Gastroesophageal sphincter (tissue), 3 donors: Measurements from ENCODE around the gene TSTD1.

Experiments used
- EP300 ChIP-seq: sonication (generic); formaldehyde crosslinking; IDR thresholded peaks from one replicate; pipeline ENCODE4 v1.6.1; 2017; ENCODE audit warnings: antibody characterized with exemption, mild to moderate bottlenecking
- POLR2A ChIP-seq, 2 donors: fragments of 450-650 bp; IDR thresholded peaks; one replicate each; pipeline ENCODE4 v1.6.1; 2017; ENCODE audit warnings: antibody characterized with exemption in 2 of 2, mild to moderate bottlenecking in 2 of 2, moderate library complexity in 1 of 2
- POLR2AphosphoS5 ChIP-seq: sonication (generic); formaldehyde crosslinking; IDR thresholded peaks from one replicate; pipeline ENCODE4 v1.6.1; 2017; ENCODE audit warnings: antibody characterized with exemption
- TF ChIP-seq, protein P1 (sequence below), 4 experiments: fragments of 200-600 bp in 2 of 4; fragments of 450-650 bp in 2 of 4; sonication (generic) in 1 of 4; IDR thresholded peaks; one replicate each; pipeline ENCODE4 v1.5.1; 2017 to 2019; ENCODE audit warnings: antibody characterized with exemption in 4 of 4, mild to moderate bottlenecking in 2 of 4, moderate library complexity in 2 of 4

- TF ChIP-seq, protein P1, sequence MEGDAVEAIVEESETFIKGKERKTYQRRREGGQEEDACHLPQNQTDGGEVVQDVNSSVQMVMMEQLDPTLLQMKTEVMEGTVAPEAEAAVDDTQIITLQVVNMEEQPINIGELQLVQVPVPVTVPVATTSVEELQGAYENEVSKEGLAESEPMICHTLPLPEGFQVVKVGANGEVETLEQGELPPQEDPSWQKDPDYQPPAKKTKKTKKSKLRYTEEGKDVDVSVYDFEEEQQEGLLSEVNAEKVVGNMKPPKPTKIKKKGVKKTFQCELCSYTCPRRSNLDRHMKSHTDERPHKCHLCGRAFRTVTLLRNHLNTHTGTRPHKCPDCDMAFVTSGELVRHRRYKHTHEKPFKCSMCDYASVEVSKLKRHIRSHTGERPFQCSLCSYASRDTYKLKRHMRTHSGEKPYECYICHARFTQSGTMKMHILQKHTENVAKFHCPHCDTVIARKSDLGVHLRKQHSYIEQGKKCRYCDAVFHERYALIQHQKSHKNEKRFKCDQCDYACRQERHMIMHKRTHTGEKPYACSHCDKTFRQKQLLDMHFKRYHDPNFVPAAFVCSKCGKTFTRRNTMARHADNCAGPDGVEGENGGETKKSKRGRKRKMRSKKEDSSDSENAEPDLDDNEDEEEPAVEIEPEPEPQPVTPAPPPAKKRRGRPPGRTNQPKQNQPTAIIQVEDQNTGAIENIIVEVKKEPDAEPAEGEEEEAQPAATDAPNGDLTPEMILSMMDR (IDR thresholded peaks at IDR 0.05), result no peak
- TF ChIP-seq EP300 (no peak), POLR2AphosphoS5 (no peak), POLR2A (IDR thresholded peaks at IDR 0.05) (no peak)
Measured at GRCh38 chr1:161039546-161039945, 782 bp upstream of the TSTD1 start.
